MM.1S (cell line): ENCODE data around the gene CEP170B.

ENCODE experiments used
- DNase-seq: peaks from one replicate; pipeline ENCODE4 v3.0.0-alpha.2; 2015
- H2AFZ ChIP-seq: fragments of 300-600 bp; sonication (generic); 2 replicates; pipeline ENCODE4 v1.6.0; 2016; ENCODE audit warnings: antibody characterized with exemption, low read length
- H3F3A ChIP-seq: fragments of 300-600 bp; sonication (generic); 2 replicates; pipeline ENCODE4 v1.6.1; 2016; ENCODE audit warnings: mild to moderate bottlenecking, antibody characterized with exemption, low read length, moderate library complexity, mixed read lengths; ENCODE audit not compliant: insufficient read depth
- H3K27ac ChIP-seq: fragments of 300-600 bp; sonication (generic); 2 replicates; pipeline ENCODE4 v1.5.1; 2016; ENCODE audit warnings: mild to moderate bottlenecking, low read length
- H3K27me3 ChIP-seq: fragments of 300-600 bp; sonication (generic); replicated peaks from 2 replicates; pipeline ENCODE4 v1.6.0; 2016; ENCODE audit warnings: low read length; ENCODE audit not compliant: insufficient read depth
- H3K36me3 ChIP-seq: fragments of 300-600 bp; sonication (generic); replicated peaks from 2 replicates; pipeline ENCODE4 v1.6.1; 2016; ENCODE audit warnings: mild to moderate bottlenecking, low read length, mixed read lengths; ENCODE audit not compliant: insufficient read depth
- H3K4me1 ChIP-seq: fragments of 300-600 bp; sonication (generic); 2 replicates; pipeline ENCODE4 v1.6.1; 2016; ENCODE audit warnings: low read length, mixed read lengths
- H3K4me2 ChIP-seq: fragments of 300-600 bp; sonication (generic); 2 replicates; pipeline ENCODE4 v1.6.0; 2016; ENCODE audit warnings: low read depth, low read length
- H3K4me3 ChIP-seq: fragments of 300-600 bp; sonication (generic); 2 replicates; pipeline ENCODE4 v1.5.1; 2016; ENCODE audit warnings: low read length, mixed read lengths
- H3K79me2 ChIP-seq: fragments of 300-600 bp; sonication (generic); 2 replicates; pipeline ENCODE4 v1.6.1; 2016; ENCODE audit warnings: mixed run types, low read length, mixed read lengths
- H3K9ac ChIP-seq: fragments of 300-600 bp; sonication (generic); 2 replicates; pipeline ENCODE4 v1.6.1; 2016; ENCODE audit warnings: low read length, mixed read lengths
- H3K9me2 ChIP-seq: fragments of 300-600 bp; sonication (generic); replicated peaks from 2 replicates; pipeline ENCODE4 v1.6.1; 2016; ENCODE audit warnings: mild to moderate bottlenecking, low read length, mixed read lengths; ENCODE audit not compliant: insufficient read depth
- H3K9me3 ChIP-seq: fragments of 300-600 bp; sonication (generic); replicated peaks from 2 replicates; pipeline ENCODE4 v1.6.1; 2016; ENCODE audit warnings: mild to moderate bottlenecking, low read length, mixed read lengths; ENCODE audit not compliant: insufficient read depth
- H4K20me1 ChIP-seq: fragments of 300-600 bp; sonication (generic); 2 replicates; pipeline ENCODE4 v1.6.1; 2016; ENCODE audit warnings: mild to moderate bottlenecking, low read length, moderate library complexity, mixed read lengths; ENCODE audit not compliant: insufficient read depth
- EZH2 ChIP-seq: fragments of 300-600 bp; sonication (generic); optimal IDR thresholded peaks from 2 replicates; pipeline ENCODE3; 2017; ENCODE audit warnings: low read depth, mild to moderate bottlenecking, antibody characterized with exemption, low read length, mixed read lengths
- EZH2phosphoT487 ChIP-seq: fragments of 300-600 bp; sonication (generic); IDR thresholded peaks from 2 replicates; pipeline ENCODE4 v1.6.1; 2018; ENCODE audit warnings: antibody characterized with exemption, low read length
- TF ChIP-seq, protein P1 (sequence below): fragments of 300-600 bp; sonication (generic); IDR thresholded peaks from 2 replicates; pipeline ENCODE4 v1.5.1; 2016; ENCODE audit warnings: antibody characterized with exemption, low read length, mixed read lengths

The CEP170B gene

DNA sequence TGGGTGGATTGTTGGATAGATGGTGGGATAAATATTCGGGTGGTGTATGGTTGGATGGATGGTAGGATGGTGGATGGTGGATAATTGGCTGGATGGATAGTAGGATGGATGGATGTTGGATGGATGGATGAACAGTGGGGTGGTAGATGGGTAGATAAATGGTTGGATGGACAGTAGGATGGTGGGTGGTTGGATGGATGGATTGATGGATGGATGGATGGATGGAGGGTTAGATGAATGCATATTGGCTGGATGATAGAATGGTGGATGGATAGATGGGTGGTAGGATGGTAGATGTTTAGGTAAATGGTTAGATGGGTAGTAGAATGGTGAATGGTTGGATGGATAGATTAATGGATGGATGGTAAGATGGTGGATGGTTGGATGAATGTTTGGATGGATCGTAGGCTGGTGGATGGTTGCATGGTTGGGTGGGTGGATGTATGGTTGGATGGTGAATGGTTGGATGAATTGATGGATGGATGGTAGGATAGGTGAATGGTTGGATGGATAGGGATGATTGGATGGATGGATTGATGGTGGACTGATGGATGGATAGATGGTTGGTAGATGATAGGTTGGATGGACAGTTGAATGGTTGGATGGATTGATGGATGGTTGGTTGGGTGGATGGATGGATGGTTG is 40.6 kb upstream of the CEP170B start:
- Histone ChIP-seq H2AFZ (no peak overlapping the region), H3K9me2 (no peaks in the 10 kb centered on the region)
- no peak for DNase-seq

DNA sequence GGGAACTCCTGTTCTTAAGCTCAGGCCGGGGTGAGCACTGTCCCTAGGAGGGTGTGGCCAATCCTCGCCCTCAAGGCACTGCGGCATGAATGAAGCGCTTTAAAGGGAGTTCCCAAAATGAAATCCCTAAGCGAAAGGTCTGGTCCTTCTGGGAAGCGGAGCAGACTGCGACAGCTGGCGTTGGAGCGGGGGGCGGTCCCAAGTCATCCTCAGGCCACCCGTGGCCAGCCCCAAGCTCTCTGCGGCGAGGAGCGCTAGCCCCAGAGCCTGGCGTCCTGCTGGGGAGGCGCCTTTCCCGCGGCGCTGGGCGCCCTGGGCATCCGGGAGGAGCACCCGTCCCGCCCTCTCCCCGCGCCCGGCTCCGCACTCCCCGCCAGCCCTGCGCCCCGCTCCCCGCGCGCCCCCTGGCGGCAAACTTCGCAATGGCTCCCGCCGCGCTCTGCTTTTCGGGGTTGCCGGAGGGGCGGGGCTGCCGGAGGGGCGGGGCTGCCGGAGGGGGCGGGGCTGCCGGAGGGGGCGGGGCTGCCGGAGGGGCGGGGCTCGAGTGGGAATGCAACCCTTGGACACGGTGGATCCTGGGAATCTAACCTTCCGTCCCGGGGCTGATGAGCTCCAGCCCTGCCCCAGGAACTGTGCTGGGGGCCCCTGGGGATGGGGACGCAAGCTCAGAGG is 38.7 kb upstream of the CEP170B start:
- TF ChIP-seq EZH2 (no peak), EZH2phosphoT487 (no peak)
- TF ChIP-seq, protein P1, sequence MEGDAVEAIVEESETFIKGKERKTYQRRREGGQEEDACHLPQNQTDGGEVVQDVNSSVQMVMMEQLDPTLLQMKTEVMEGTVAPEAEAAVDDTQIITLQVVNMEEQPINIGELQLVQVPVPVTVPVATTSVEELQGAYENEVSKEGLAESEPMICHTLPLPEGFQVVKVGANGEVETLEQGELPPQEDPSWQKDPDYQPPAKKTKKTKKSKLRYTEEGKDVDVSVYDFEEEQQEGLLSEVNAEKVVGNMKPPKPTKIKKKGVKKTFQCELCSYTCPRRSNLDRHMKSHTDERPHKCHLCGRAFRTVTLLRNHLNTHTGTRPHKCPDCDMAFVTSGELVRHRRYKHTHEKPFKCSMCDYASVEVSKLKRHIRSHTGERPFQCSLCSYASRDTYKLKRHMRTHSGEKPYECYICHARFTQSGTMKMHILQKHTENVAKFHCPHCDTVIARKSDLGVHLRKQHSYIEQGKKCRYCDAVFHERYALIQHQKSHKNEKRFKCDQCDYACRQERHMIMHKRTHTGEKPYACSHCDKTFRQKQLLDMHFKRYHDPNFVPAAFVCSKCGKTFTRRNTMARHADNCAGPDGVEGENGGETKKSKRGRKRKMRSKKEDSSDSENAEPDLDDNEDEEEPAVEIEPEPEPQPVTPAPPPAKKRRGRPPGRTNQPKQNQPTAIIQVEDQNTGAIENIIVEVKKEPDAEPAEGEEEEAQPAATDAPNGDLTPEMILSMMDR: peak; percentile 39
- no peaks in the 10 kb centered on the region for H3K79me2 ChIP-seq
- peaks cover 17% of the 10 kb centered on the region for H3K27me3 ChIP-seq
- H3K4me3 ChIP-seq: peak overlapping the region; percentile 41; the same call in 1 of the 2 replicates
- H3K36me3 ChIP-seq: no peaks in the 10 kb centered on the region
- H3K9me2 ChIP-seq: no peaks in the 10 kb centered on the region
- H3K4me2 ChIP-seq: peak overlapping the region; percentile 79; the same call in 1 of the 2 replicates
- H3K9ac ChIP-seq: no peak overlapping the region
- H3K4me1 ChIP-seq: no peaks in the 10 kb centered on the region
- H3F3A ChIP-seq: no peaks in the 10 kb centered on the region
- H4K20me1 ChIP-seq: no peaks in the 10 kb centered on the region
- no peaks in the 10 kb centered on the region for H3K9me3 ChIP-seq
- peak; percentile 62 for DNase-seq
- H2AFZ ChIP-seq: no peak overlapping the region
- H3K27ac ChIP-seq: no peak overlapping the region

More for the DNA sequence above, 40.6 kb upstream of the CEP170B start:
- Histone ChIP-seq H3K4me2 (no peak overlapping the region), H3K4me3 (no peak overlapping the region), H3K79me2 (no peaks in the 10 kb centered on the region), H3F3A (no peaks in the 10 kb centered on the region), H3K27me3 (peaks cover 12% of the 10 kb centered on the region), H4K20me1 (no peaks in the 10 kb centered on the region), H3K9me3 (no peaks in the 10 kb centered on the region), H3K4me1 (no peaks in the 10 kb centered on the region), H3K9ac (no peak overlapping the region), H3K36me3 (no peaks in the 10 kb centered on the region), H3K27ac (no peak overlapping the region)
- TF ChIP-seq EZH2: no peak

DNA sequence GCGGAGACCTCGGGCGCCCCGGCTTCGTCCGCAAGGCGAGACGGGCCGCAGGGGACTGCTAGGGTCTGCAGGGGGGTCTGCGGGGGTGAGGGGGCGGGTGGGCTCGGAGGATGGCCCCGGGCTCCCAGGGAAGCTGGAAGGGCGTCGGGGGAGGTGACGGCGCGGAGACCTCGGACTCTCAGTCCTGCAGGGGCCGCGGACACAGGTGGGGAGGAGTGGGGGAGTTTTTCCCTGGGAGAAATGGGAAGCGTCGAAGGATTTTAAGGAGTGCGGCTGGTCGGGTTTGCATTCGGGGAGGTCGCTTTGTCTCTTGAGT is 38.2 kb upstream of the CEP170B start:
- H2AFZ ChIP-seq: peak overlapping the region; percentile 67
- H3K4me2 ChIP-seq: peak overlapping the region; percentile 79
- no peaks in the 10 kb centered on the region for H3F3A ChIP-seq
- no peaks in the 10 kb centered on the region for H3K9me2 ChIP-seq
- no peaks in the 10 kb centered on the region for H3K36me3 ChIP-seq
- H3K27me3 ChIP-seq: peaks cover 15% of the 10 kb centered on the region
- DNase-seq: no peak
- H4K20me1 ChIP-seq: no peaks in the 10 kb centered on the region
- no peaks in the 10 kb centered on the region for H3K9me3 ChIP-seq
- no peak for TF ChIP-seq EZH2phosphoT487
- H3K4me1 ChIP-seq: no peaks in the 10 kb centered on the region
- no peaks in the 10 kb centered on the region for H3K79me2 ChIP-seq
- H3K9ac ChIP-seq: no peak overlapping the region
- H3K4me3 ChIP-seq: peak overlapping the region; percentile 47
- no peak overlapping the region for H3K27ac ChIP-seq

GRCh38 chr14:104827177-104828055 is 37.7 kb upstream of the CEP170B start:
- no peaks in the 10 kb centered on the region for H3K9me3 ChIP-seq
- no peaks in the 10 kb centered on the region for H3K4me1 ChIP-seq
- H3F3A ChIP-seq: no peaks in the 10 kb centered on the region
- peak; percentile 29 for DNase-seq
- peak overlapping the region; percentile 67 for H2AFZ ChIP-seq
- peak overlapping the region; percentile 47 for H3K4me3 ChIP-seq
- H3K36me3 ChIP-seq: no peaks in the 10 kb centered on the region
- H3K4me2 ChIP-seq: peak overlapping the region; percentile 79
- H3K9ac ChIP-seq: no peak overlapping the region
- no peak overlapping the region for H3K27ac ChIP-seq
- H3K9me2 ChIP-seq: no peaks in the 10 kb centered on the region
- TF ChIP-seq EZH2phosphoT487: no peak
- TF ChIP-seq, protein P1: peak; percentile 42
- H4K20me1 ChIP-seq: no peaks in the 10 kb centered on the region
- no peaks in the 10 kb centered on the region for H3K79me2 ChIP-seq
- peaks cover 10% of the 10 kb centered on the region for H3K27me3 ChIP-seq
